SU-DHL-6 (cell line): ENCODE results near the gene C3.
"Not testable (repeated sequence)": the region's sequence is repeated elsewhere in the genome, so short reads cannot be mapped to it uniquely, and the experiment has no call there.

Experiments
- H2AFZ ChIP-seq: fragments of 200-600 bp; sonication (generic); 2 replicates; pipeline ENCODE4 v1.6.1; 2014; ENCODE audit warnings: low read depth, mild to moderate bottlenecking, moderate library complexity, mixed read lengths, antibody characterized with exemption, low read length; ENCODE audit not compliant: severe bottlenecking
- H3F3A ChIP-seq: fragments of 200-600 bp; shearing (Covaris generic); 2 replicates; pipeline ENCODE4 v1.6.0; 2016; ENCODE audit warnings: antibody characterized with exemption, mild to moderate bottlenecking; ENCODE audit not compliant: insufficient read depth
- H3K27ac ChIP-seq: fragments of 200-600 bp; sonication (generic); 2 replicates; pipeline ENCODE4 v1.5.1; 2016; ENCODE audit warnings: low read depth, mild to moderate bottlenecking, low read length, moderate library complexity, mixed read lengths
- H3K27me3 ChIP-seq: fragments of 200-600 bp; sonication (generic), shearing (Covaris generic); 2 replicates; pipeline ENCODE4 v1.6.0; 2014; ENCODE audit warnings: mild to moderate bottlenecking, low read length
- H3K36me3 ChIP-seq: fragments of 200-600 bp; sonication (generic); 2 replicates; pipeline ENCODE4 v1.6.1; 2014; ENCODE audit warnings: mild to moderate bottlenecking, low read length, mixed read lengths
- H3K4me2 ChIP-seq: fragments of 300-600, 200-600 bp; shearing (Covaris generic), sonication (generic); 2 replicates; pipeline ENCODE4 v1.6.0; 2014; ENCODE audit warnings: low read length, low read depth, mild to moderate bottlenecking; ENCODE audit not compliant: poor library complexity, severe bottlenecking
- H3K4me3 ChIP-seq: fragments of 200-600 bp; sonication (generic); 2 replicates; pipeline ENCODE4 v1.5.1; 2014; ENCODE audit warnings: antibody characterized with exemption, low read length, mild to moderate bottlenecking, mixed read lengths; ENCODE audit not compliant: insufficient read depth, poor library complexity, severe bottlenecking
- H3K79me2 ChIP-seq: fragments of 200-600 bp; sonication (generic); 2 replicates; pipeline ENCODE4 v1.6.1; 2014; ENCODE audit warnings: mild to moderate bottlenecking, low read length, moderate library complexity; ENCODE audit not compliant: insufficient read depth
- H3K9ac ChIP-seq: fragments of 200-600 bp; sonication (generic); 2 replicates; pipeline ENCODE4 v1.7.0; 2014; ENCODE audit warnings: mild to moderate bottlenecking, low read length
- H3K9me2 ChIP-seq: fragments of 200-600 bp; sonication (generic); replicated peaks from 2 replicates; pipeline ENCODE4 v1.6.1; 2014; ENCODE audit warnings: low read length; ENCODE audit not compliant: insufficient read depth
- H3K9me3 ChIP-seq: fragments of 200-600 bp; sonication (generic); 2 replicates; pipeline ENCODE4 v1.6.1; 2014; ENCODE audit warnings: low read length, mixed read lengths; ENCODE audit not compliant: insufficient read depth
- H4K20me1 ChIP-seq: fragments of 200-600 bp; sonication (generic); 2 replicates; pipeline ENCODE4 v1.6.1; 2014; ENCODE audit warnings: low read depth, mild to moderate bottlenecking, antibody characterized with exemption, low read length, moderate library complexity, mixed read lengths
- CTCF ChIP-seq: fragments of 200-600 bp; sonication (generic); IDR thresholded peaks from one replicate; pipeline ENCODE4 v1.5.1; 2017; ENCODE audit warnings: antibody characterized with exemption, mild to moderate bottlenecking, low read length, moderate library complexity; ENCODE audit not compliant: insufficient read depth, poor library complexity, severe bottlenecking
- EZH2phosphoT487 ChIP-seq: fragments of 200-600 bp; sonication (generic), shearing (Covaris generic); conservative IDR thresholded peaks from 2 replicates; pipeline ENCODE4 v1.6.1; 2018; ENCODE audit warnings: mild to moderate bottlenecking, antibody characterized with exemption, low read length, moderate library complexity, mixed read lengths

The C3 gene

GRCh38 chr19:6644796-6645195, 75.7 kb downstream of the C3 start:
- Histone ChIP-seq H3K4me3 (no peak overlapping the region), H3K79me2 (no peaks in the 10 kb centered on the region), H3K27me3 (no peaks in the 10 kb centered on the region), H3K27ac (no peak overlapping the region), H3F3A (no peaks in the 10 kb centered on the region), H2AFZ (no peak overlapping the region), H3K36me3 (no peaks in the 10 kb centered on the region), H3K9me2 (no peaks in the 10 kb centered on the region), H3K4me2 (no peak overlapping the region), H3K9ac (no peak overlapping the region), H4K20me1 (no peaks in the 10 kb centered on the region), H3K9me3 (no peaks in the 10 kb centered on the region)
- TF ChIP-seq EZH2phosphoT487: no peak
- TF ChIP-seq CTCF: no peak

GRCh38 chr19:6640333-6640732, 80.1 kb downstream of the C3 start:
- not testable (repeated sequence) for H4K20me1 ChIP-seq, H3K4me2 ChIP-seq, H3K9me3 ChIP-seq, H3K27me3 ChIP-seq, H3F3A ChIP-seq, H2AFZ ChIP-seq, H3K9ac ChIP-seq, H3K27ac ChIP-seq, H3K79me2 ChIP-seq, H3K9me2 ChIP-seq, H3K4me3 ChIP-seq, H3K36me3 ChIP-seq

GRCh38 chr19:6639439-6639838, 81.0 kb downstream of the C3 start:
- H3K4me2 ChIP-seq: no peak overlapping the region

GRCh38 chr19:6633456-6633813, 87.0 kb downstream of the C3 start:
- not testable (repeated sequence) for H2AFZ ChIP-seq, H3K9me3 ChIP-seq, H3K27me3 ChIP-seq, H3K9me2 ChIP-seq, H3K4me2 ChIP-seq, H3K27ac ChIP-seq, H4K20me1 ChIP-seq, H3K79me2 ChIP-seq, H3K36me3 ChIP-seq, H3K4me3 ChIP-seq, H3F3A ChIP-seq, H3K9ac ChIP-seq
- TF ChIP-seq CTCF: peak; percentile 8

More at GRCh38 chr19:6639439-6639838, 81.0 kb downstream of the C3 start:
- Histone ChIP-seq H3K4me3 (no peak overlapping the region), H3K9me3 (no peaks in the 10 kb centered on the region), H2AFZ (no peak overlapping the region), H4K20me1 (no peaks in the 10 kb centered on the region), H3K36me3 (no peaks in the 10 kb centered on the region), H3K9me2 (no peaks in the 10 kb centered on the region), H3K9ac (no peak overlapping the region), H3K27ac (no peak overlapping the region), H3K79me2 (no peaks in the 10 kb centered on the region), H3K27me3 (no peaks in the 10 kb centered on the region), H3F3A (no peaks in the 10 kb centered on the region)
- TF ChIP-seq CTCF: no peak
- no peak for TF ChIP-seq EZH2phosphoT487
